GM12872 (cell line): ENCODE results near the gene KNSTRN.

Source experiments
- CTCF ChIP-seq: IDR thresholded peaks from 3 replicates; pipeline ENCODE4 v1.5.1; 2011; ENCODE audit warnings: low read depth, mild to moderate bottlenecking, low read length, moderate library complexity; ENCODE audit not compliant: insufficient read depth

Gene KNSTRN

DNA sequence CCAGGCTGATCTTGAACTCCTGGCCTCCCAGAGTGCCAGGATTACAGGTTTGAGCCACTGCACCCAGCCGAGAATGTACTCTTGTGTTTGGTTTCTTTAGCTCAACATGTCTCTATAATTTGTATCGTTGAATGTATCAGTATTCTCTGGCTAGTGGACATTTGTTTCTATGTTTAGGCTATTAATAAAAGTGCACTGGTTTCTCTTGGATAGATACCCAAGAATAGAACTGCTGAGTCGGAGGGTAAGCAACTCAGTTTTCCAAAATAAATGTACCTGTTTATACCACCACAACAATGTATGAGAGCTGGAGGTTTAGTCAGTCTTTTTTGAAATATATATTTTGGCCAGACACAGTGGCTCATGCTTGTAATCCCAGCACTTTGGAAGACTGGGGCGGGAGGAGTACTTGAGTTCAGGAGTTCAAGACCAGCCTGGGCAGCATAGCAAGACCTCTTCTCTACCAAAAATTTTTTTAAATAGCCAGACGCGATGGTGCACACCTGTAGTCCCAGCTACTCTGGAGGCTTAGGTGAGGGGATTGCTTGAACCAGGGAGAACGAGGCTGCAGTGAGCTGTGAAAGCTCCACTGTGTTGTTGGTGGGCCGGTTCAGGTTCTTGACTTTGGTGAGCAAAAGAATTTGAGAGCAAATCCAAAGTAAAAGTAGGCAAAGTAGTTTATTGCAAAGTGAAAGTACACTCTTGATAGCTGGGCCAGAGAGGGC is 15.3 kb downstream of the KNSTRN start:
- TF ChIP-seq CTCF: no peak

DNA sequence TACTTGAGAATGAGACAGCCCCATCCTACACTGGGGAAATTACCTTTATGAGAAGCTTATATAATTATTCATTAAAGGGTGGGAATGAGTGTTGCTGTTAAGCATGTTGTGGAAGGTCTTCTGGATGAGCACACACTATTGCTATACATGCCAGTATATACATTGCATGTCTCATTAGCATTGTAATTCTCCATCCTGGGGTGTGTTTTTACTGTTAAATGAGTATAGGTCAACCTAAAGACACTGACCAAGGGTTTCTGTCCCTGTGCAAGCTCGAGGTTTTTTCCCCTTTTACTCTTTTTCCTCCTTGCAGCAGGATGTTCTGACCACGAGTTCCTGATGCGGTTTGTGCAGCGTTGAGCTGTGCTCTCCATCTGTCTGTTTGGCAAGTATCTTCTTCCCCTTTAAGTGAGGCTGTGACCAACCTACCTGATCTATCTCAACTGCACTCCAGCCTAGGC is 15.9 kb downstream of the KNSTRN start:
- no peak for TF ChIP-seq CTCF

- no peak for TF ChIP-seq CTCF
Measured at GRCh38 chr15:40399370-40399769, 16.8 kb downstream of the KNSTRN start.

DNA sequence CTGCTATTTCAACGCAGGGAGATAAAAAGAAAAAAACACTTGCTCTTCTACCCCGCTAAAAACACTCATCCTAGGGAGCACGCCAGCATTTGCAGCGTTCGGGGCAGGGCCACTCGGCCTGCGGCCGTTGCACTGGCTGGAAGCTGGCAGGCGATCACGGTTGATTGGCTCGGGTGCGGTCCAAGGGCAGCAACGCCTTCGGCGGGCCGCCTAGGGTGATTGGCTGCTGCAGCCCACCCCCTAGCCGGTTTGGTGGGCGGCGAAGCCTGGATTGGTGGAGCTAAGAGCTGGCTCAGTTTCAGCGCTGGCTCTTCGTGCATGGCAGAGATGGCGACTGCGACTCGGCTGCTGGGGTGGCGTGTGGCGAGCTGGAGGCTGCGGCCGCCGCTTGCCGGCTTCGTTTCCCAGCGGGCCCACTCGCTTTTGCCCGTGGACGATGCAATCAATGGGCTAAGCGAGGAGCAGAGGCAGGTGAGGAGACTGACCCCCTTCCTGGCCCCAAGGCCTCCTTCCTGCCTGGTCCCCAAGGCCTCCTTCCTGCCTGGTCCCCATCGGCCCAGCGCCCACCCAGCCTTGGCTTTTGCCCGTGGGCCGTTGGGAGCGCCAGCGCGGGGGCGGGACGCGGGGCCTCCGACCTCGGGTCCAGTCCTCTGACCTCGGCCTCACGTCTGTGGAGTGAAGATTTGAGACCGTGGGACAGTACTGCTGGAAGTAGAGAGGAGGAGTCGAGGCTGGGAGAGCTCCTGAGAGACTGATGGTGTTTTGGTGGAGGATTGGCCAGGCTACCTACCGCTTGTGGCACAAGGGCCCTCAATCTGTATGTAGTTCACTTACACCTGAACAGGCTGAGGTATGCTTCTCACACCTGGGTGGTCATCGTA is 23.2 kb downstream of the KNSTRN start, which contains the start of gene IVD:
IVD (plus strand) TSS at position 295 of the 881 bp plus-strand sequence; CDS start at position 328, 33 bp downstream.
- TF ChIP-seq CTCF: no peak

DNA sequence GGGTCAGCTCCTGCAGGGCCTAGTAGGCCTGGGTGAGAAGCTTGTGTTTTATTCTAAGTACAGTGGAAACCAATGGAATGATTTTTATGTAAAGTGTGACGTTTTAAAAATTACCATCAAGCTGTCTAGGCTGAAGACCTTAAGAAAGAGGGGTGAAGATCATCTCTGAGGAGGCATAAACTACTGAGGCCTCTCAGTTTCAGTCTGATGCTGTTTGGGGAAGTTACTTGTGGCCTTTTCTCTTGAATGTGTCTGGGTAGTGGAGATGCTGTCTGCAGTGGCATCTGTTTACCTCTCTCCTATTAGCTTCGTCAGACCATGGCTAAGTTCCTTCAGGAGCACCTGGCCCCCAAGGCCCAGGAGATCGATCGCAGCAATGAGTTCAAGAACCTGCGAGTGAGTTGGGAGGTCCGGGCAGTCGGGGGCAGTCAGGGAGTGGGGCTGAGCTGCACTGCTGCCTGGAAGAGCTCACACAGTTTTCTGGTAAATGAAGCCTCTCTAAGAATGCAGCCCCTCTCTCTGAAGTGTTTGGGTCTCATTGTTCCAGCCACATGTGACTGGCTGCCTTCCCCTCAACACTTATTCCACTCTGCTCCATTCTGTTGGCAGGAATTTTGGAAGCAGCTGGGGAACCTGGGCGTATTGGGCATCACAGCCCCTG is 24.9 kb downstream of the KNSTRN start:
- no peak for TF ChIP-seq CTCF

GRCh38 chr15:40409366-40409765 is 26.8 kb downstream of the KNSTRN start:
- no peak for TF ChIP-seq CTCF

DNA sequence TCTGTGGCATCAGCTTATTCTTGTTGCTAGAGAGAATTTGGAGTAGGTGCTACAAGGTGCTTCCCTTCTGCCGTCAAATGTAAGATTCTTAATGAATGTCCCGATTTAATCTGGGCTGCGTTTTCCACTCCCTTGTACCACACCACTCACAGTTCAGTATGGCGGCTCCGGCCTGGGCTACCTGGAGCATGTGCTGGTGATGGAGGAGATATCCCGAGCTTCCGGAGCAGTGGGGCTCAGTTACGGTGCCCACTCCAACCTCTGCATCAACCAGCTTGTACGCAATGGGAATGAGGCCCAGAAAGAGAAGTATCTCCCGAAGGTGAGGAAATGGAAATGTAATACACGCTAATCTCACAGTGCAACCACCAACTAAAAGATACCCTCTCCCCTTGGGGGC is 28.0 kb downstream of the KNSTRN start:
- TF ChIP-seq CTCF: no peak
